ENCODE measurements around the gene CCL22. TPM values are rescaled to one million over a fixed set of nuclear protein-coding genes. Genes with fewer than 3 reads are reported as not detected.

Gene CCL22
- total RNA-seq, 4 donors from 2014 or later: not detected

DNA sequence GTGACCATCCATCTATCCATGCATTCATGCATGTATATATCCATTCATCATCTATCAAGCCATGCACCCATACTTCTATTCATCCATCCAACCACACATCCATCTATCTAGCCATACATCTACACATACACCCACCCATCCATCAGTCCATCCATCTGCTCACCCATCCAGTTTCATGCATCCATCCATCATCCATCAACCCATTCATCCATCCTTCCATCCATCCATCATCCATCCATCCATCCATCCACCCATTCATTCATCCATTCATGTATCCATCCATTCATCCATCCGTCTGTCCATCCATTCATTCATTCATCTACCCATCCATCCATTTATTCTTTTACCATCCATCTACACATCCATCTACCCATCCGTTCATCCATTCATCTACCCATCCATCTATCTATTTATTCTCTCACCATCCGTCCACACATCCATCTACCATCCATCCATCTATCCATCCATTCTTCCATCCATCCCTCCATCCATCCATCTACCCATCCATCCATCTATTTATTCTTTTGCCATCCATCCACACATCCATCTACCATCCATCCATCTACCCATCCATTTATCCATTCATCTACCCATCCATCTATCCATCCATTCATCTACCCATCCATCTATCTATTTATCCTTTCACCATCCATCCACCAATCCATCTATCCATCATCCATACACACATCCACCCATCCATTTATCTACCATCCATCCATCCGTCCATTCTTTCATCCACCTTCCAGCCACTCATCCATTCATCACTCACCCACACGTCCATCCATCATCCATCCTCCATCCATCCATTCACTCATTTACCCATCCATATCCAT, 49.2 kb downstream of the CCL22 start:
- intact Hi-C loops (cut with DNase I): no loop called here
- WGBS: 89% methylated on average over 5 of the region's 5 CpGs
- Histone ChIP-seq H3K4me1 (peaks cover 10 to 21% (median 16%) of the 10 kb centered on the region in 4 donors), H3K27ac (replicated peaks in 1 of 4) (no peak overlapping the region), H3K9me3 (no peaks in the 10 kb centered on the region), H3K27me3 (no peaks in the 10 kb centered on the region), H3K4me3 (no peak overlapping the region), H3K36me3 (no peaks in the 10 kb centered on the region)
- DNase-seq (ENCODE audit: extremely low spot score): no peak
- TF ChIP-seq EP300 (IDR thresholded peaks at IDR 0.05) (no peak), CTCF (IDR thresholded peaks at IDR 0.05) (no peak), POLR2AphosphoS5 (IDR thresholded peaks at IDR 0.05) (no peak), POLR2A (IDR thresholded peaks at IDR 0.05; ENCODE audit: low read depth) (no peak)

GRCh38 chr16:57409065-57409464, 50.5 kb downstream of the CCL22 start:
- Histone ChIP-seq H3K9me3 (no peaks in the 10 kb centered on the region), H3K4me1 (peaks cover 10 to 21% (median 16%) of the 10 kb centered on the region in 4 donors), H3K4me3 (no peak overlapping the region), H3K36me3 (no peaks in the 10 kb centered on the region), H3K27ac (replicated peaks in 1 of 4) (peak overlapping the region in 3 of 4 donors; percentile 8 to 55 (median 16)), H3K27me3 (no peaks in the 10 kb centered on the region)
- no peak for DNase-seq (ENCODE audit: extremely low spot score)
- intact Hi-C loops (cut with DNase I): no loop called here
- TF ChIP-seq CTCF (IDR thresholded peaks at IDR 0.05): no peak
- peak; percentile 30 to 31 for TF ChIP-seq POLR2AphosphoS5 (IDR thresholded peaks at IDR 0.05)
- 70% methylated on average over 5 of the region's 5 CpGs for WGBS

GRCh38 chr16:57409870-57410587, 51.4 kb downstream of the CCL22 start:
- peaks cover 10 to 21% (median 16%) of the 10 kb centered on the region in 4 donors for H3K4me1 ChIP-seq
- H3K9me3 ChIP-seq: no peaks in the 10 kb centered on the region
- H3K4me3 ChIP-seq: no peak overlapping the region
- H3K36me3 ChIP-seq: no peaks in the 10 kb centered on the region
- peak overlapping the region in 2 of 4 donors; percentile 8 to 26 for H3K27ac ChIP-seq (replicated peaks in 1 of 4)
- intact Hi-C loops (cut with DNase I): no loop called here
- no peaks in the 10 kb centered on the region for H3K27me3 ChIP-seq
- no peak for DNase-seq (ENCODE audit: extremely low spot score)
- no peak for TF ChIP-seq CTCF (IDR thresholded peaks at IDR 0.05)
- TF ChIP-seq POLR2AphosphoS5 (IDR thresholded peaks at IDR 0.05): no peak
- 73% methylated on average over 6 of the region's 14 CpGs for whole genome bisulfite sequencing

- intact Hi-C loops (cut with DNase I): no loop called here
- Histone ChIP-seq H3K4me1 (peaks cover 12 to 25% (median 21%) of the 10 kb centered on the region in 4 donors), H3K9me3 (no peaks in the 10 kb centered on the region), H3K36me3 (no peaks in the 10 kb centered on the region), H3K27me3 (no peaks in the 10 kb centered on the region), H3K4me3 (no peak overlapping the region), H3K27ac (replicated peaks in 1 of 4) (no peak overlapping the region)
- no peak for DNase-seq (ENCODE audit: extremely low spot score)
- TF ChIP-seq POLR2A (IDR thresholded peaks at IDR 0.05; ENCODE audit: low read depth): no peak
- TF ChIP-seq POLR2AphosphoS5 (IDR thresholded peaks at IDR 0.05): no peak
- 43% methylated on average over 12 of the region's 12 CpGs for WGBS
These were observed 52.9 kb downstream of the CCL22 start for GRCh38 chr16:57411362-57411976.

- intact Hi-C loops (cut with DNase I): no loop called here
- Histone ChIP-seq H3K27me3 (no peaks in the 10 kb centered on the region), H3K9me3 (no peaks in the 10 kb centered on the region), H3K4me3 (no peak overlapping the region), H3K36me3 (no peaks in the 10 kb centered on the region), H3K4me1 (peaks cover 23 to 36% (median 32%) of the 10 kb centered on the region in 4 donors), H3K27ac (replicated peaks in 1 of 4) (no peak overlapping the region)
- TF ChIP-seq EP300 (IDR thresholded peaks at IDR 0.05) (no peak), CTCF (IDR thresholded peaks at IDR 0.05) (no peak), POLR2AphosphoS5 (IDR thresholded peaks at IDR 0.05) (no peak), POLR2A (IDR thresholded peaks at IDR 0.05; ENCODE audit: low read depth) (no peak)
- WGBS: 95% methylated on average over 9 of the region's 9 CpGs
- no peak for DNase-seq (ENCODE audit: extremely low spot score)
These were observed 54.0 kb downstream of the CCL22 start for GRCh38 chr16:57412584-57412983.

All from esophagus muscularis mucosa (tissue), 4 donors.